ENCODE measurements around the gene AP2A2.

DNA sequence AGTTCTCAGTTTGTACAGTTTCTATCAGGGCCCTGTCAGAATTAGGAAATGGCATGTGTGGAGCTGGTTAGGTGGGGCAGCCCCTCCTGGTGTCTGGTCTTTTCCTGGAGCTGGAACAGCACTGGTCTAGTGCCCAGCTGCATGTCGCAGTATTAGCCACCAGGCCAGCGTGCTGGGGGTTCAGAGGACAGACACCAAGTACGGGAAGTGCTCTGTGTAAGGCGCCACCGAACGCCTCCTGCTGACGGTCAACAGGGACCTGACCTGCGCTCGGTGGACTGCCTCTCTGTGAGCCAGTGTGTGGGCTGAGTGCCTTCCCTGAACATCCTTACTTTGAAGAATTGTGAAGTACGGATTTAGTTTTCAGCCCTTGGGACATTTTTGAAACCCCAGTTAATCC lies 33.9 kb downstream of the AP2A2 start:
- TF ChIP-seq GATA2 (IDR thresholded peaks at IDR 0.05; ENCODE audit: low read depth, low read length) (no peak), GATA3 (IDR thresholded peaks at IDR 0.05; ENCODE audit: low read depth, low read length) (no peak)

All from SH-SY5Y (cell line).